Lower lobe of right lung (tissue), 2 donors: ENCODE measurements around the gene ADAMTS18. TPM values are rescaled to one million over a fixed set of nuclear protein-coding genes. Genes with fewer than 3 reads are reported as not detected.

ENCODE experiments used
- ATAC-seq, 2 donors: fragments of 200-7000 bp; cut with Tn5 transposase; one replicate each; pipeline ENCODE4 v1.9.1; 2020 to 2022; ENCODE audit warnings: mild to moderate bottlenecking in 2 of 2, moderate library complexity in 2 of 2
- DNase-seq: peaks from one replicate; pipeline ENCODE4 v3.0.0-alpha.2; 2020
- H3K27ac ChIP-seq: fragments of 200-600 bp; one replicate; pipeline ENCODE4 v1.8.0; 2022
- H3K27me3 ChIP-seq: fragments of 200-600 bp; one replicate; pipeline ENCODE4 v1.8.0; 2022; ENCODE audit warnings: low read depth
- H3K36me3 ChIP-seq: fragments of 200-600 bp; one replicate; pipeline ENCODE4 v1.8.0; 2022; ENCODE audit warnings: mild to moderate bottlenecking
- H3K4me1 ChIP-seq: fragments of 200-600 bp; one replicate; pipeline ENCODE4 v1.8.0; 2022
- H3K4me3 ChIP-seq: fragments of 200-600 bp; one replicate; pipeline ENCODE4 v1.8.0; 2022; ENCODE audit warnings: mild to moderate bottlenecking
- H3K9me3 ChIP-seq: fragments of 200-600 bp; one replicate; pipeline ENCODE4 v1.8.0; 2022
- intact Hi-C: fragments of 100-400 bp; cut with DNase I; formaldehyde crosslinking; loops from one replicate; pipeline ENCODE4 v1.11.0; 2022
- total RNA-seq: library from RNA; stranded (reverse); fragmentation: NEBNext Ultra II Directional; extraction: Animal tissue kit (Norgen Biotek cat#: 25700); gene quantifications from one replicate; pipeline ENCODE4 v1.2.1, GENCODE V29; 2021
- TF ChIP-seq, protein P1 (sequence below): fragments of 200-600 bp; IDR thresholded peaks from one replicate; pipeline ENCODE4 v1.8.0; 2022; ENCODE audit warnings: antibody characterized with exemption, mild to moderate bottlenecking
- donor health status: DM: no; HTN: yes; CAD: no; lungs with severe emphysema.

Gene ADAMTS18
- total RNA-seq, 1 donor from 2014 or later = 0.09 TPM

DNA sequence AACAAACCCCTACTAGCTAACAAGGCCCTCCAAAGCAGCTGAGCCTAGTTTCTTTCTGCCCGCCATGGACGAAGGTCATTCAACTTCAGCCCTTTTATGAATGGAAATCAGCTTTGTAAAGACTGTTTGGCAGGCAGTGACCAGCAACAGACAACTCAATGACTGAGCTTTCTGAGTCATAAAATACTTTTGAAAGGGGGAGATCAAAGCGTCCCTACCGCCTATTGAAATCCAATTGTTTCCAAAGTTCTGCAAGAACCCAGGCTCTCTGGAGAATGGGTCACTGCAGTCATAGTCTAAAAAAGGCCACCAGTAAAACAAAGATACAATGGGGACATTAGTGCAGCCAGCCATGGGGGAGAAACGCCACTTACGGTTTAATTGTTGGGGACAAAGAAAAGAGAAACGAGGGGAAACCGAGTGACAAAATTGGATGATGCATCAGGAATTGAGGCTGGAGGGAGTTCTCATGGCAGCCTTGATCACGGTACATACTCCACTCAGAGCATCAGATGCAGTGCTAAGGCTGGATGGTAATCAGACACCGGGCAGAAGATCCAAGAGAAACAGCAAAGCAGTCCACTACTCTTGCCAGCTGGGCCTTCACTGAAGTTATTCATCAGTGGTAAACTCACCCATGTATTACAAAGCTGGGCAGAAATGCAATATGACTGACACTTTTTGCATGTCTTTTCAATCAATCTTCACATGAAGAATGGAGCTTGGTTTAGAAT, 9.8 kb downstream of the ADAMTS18 start:
- H3K4me3 ChIP-seq = no peak overlapping the region
- TF ChIP-seq, protein P1, sequence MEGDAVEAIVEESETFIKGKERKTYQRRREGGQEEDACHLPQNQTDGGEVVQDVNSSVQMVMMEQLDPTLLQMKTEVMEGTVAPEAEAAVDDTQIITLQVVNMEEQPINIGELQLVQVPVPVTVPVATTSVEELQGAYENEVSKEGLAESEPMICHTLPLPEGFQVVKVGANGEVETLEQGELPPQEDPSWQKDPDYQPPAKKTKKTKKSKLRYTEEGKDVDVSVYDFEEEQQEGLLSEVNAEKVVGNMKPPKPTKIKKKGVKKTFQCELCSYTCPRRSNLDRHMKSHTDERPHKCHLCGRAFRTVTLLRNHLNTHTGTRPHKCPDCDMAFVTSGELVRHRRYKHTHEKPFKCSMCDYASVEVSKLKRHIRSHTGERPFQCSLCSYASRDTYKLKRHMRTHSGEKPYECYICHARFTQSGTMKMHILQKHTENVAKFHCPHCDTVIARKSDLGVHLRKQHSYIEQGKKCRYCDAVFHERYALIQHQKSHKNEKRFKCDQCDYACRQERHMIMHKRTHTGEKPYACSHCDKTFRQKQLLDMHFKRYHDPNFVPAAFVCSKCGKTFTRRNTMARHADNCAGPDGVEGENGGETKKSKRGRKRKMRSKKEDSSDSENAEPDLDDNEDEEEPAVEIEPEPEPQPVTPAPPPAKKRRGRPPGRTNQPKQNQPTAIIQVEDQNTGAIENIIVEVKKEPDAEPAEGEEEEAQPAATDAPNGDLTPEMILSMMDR = no peak
- H3K9me3 ChIP-seq = no peaks in the 10 kb centered on the region
- no peaks in the 10 kb centered on the region for H3K4me1 ChIP-seq
- intact Hi-C loops = no loop called here
- no peaks in the 10 kb centered on the region for H3K36me3 ChIP-seq
- ATAC-seq (no peak), DNase-seq (no peak)
- H3K27me3 ChIP-seq = no peaks in the 10 kb centered on the region
- H3K27ac ChIP-seq = no peak overlapping the region

DNA sequence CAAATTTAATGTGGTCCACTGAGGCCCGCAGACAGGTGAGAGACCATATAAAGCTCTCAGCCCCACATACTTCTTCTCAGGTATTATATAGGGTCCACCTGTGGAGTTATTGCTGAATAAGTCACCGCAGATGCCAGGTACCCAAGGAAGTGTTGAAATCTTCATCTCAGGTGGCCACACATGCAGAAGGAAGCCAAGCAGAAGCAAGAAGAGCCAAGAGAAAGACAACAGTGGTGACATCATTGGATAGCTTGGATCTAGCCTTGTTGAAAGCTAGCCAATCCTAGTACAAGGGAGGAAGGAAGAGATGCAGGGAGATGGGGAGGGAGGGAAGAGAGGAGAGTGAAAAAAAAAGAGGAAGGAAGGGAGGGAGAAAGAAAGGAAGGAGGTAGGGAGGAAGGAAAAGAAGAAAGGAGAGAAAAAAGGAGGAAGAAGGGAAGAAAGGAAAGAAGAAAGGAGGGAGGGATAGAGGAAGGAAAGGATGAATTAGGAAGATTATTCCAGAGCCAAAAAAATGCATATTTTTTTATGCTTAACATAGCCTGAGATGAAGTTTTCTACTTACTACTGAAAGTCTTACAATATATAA, 12.5 kb downstream of the ADAMTS18 start:
- Histone ChIP-seq H3K4me1 (no peaks in the 10 kb centered on the region), H3K9me3 (no peaks in the 10 kb centered on the region), H3K4me3 (no peak overlapping the region), H3K27ac (no peak overlapping the region), H3K27me3 (no peaks in the 10 kb centered on the region), H3K36me3 (no peaks in the 10 kb centered on the region)
- intact Hi-C loops = no loop called here
- TF ChIP-seq, protein P1 = no peak
- no peak for ATAC-seq
- no peak for DNase-seq

DNA sequence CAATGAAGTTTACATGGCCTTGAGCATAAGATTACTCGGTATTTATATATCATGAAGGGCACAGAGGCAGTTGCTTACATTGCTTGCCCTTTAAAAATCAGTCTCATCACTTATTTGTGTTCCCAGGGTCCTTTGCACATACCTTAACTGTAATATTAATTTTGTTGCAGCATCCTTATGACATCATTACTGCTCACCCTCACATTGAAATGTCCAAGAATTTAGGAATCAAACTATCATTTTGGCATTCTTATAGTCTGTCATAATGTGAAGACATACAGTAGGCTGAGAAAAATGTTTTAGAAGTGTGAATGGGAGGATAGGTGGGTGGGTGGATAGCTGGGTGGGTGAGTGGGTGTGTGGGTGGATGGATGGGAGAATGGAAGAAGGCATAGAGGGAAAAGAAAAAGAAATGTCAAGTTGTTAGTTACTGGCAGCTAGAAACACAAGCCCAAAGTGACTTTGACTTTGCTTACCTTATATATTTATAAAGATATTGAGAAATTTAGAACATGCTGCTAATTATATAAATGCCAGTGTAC, 17.8 kb downstream of the ADAMTS18 start:
- no peak overlapping the region for H3K27ac ChIP-seq
- H3K27me3 ChIP-seq = no peaks in the 10 kb centered on the region
- H3K9me3 ChIP-seq = no peaks in the 10 kb centered on the region
- DNase-seq (no peak), ATAC-seq (no peak)
- H3K4me3 ChIP-seq = no peak overlapping the region
- no peaks in the 10 kb centered on the region for H3K4me1 ChIP-seq
- H3K36me3 ChIP-seq = no peaks in the 10 kb centered on the region
- intact Hi-C loops = no loop called here
- TF ChIP-seq, protein P1 = no peak

DNA sequence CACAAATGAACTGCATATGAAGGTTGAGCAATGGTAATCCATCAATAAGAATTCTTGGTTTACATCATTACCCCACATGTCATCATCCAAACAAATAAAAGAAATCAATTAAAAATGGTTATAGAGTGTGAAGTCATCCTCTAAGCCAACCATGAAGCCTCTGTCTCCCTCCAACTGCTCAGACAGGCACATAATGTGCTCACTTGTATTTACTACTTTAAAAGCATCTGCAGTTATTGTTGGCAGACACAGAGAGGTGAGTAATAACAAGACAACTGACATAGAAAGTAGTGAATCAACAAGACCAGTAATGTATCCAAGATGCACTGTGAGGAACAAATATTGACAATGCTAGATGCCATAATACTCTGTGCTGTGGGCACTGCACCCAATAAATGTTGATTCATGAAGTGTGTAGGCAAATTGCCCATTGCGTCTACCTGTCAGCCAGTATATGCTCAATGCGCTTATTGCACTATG, 20.0 kb downstream of the ADAMTS18 start:
- ATAC-seq (no peak), DNase-seq (no peak)
- Histone ChIP-seq H3K27ac (no peak overlapping the region), H3K27me3 (no peaks in the 10 kb centered on the region), H3K36me3 (no peaks in the 10 kb centered on the region), H3K9me3 (no peaks in the 10 kb centered on the region), H3K4me3 (no peak overlapping the region), H3K4me1 (no peaks in the 10 kb centered on the region)
- intact Hi-C loops = no loop called here
- TF ChIP-seq, protein P1 = no peak

DNA sequence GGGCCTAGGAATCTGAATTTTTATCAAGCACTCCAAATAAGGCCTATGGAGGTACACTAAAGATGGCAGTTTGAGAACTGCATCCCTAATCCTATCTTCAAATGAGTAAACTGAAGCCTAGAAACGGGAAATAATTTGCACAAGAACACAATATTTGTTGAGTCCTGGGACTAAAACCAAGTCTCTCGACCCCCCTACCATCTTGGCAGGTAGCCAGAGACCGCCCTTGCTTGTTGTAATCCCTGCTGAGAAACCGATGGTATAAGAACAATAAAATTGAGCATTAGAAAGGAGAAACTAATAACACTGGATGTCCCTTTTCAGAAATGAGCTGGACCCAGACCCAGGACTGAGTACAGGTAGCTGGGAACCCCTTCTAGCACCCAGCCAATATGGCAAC, 24.4 kb downstream of the ADAMTS18 start:
- Histone ChIP-seq H3K9me3 (peaks cover 8% of the 10 kb centered on the region), H3K27ac (no peak overlapping the region), H3K27me3 (no peaks in the 10 kb centered on the region), H3K36me3 (no peaks in the 10 kb centered on the region), H3K4me3 (no peak overlapping the region), H3K4me1 (no peaks in the 10 kb centered on the region)
- no peak for DNase-seq
- TF ChIP-seq, protein P1 = no peak
- ATAC-seq = no peak
- intact Hi-C loops = no loop called here
